Immature natural killer cell (primary cell): ENCODE data around the gene PRDX1. TPM values are rescaled to one million over a fixed set of nuclear protein-coding genes. Genes with fewer than 3 reads are reported as not detected.
"Not testable (repeated sequence)": the region's sequence is repeated elsewhere in the genome, so short reads cannot be mapped to it uniquely, and the experiment has no call there.

ENCODE experiments used
- DNase-seq, 3 donors: peaks; one replicate each; pipeline ENCODE4 v3.0.0; 2022; ENCODE audit warnings: mixed read lengths in 1 of 3
- H3K27ac Mint-ChIP-seq, 6 donors: one replicate each; pipeline ENCODE4 v1.8.0; 2020; ENCODE audit warnings: mixed read lengths in 6 of 6, mild to moderate bottlenecking in 5 of 6, inconsistent platforms in 4 of 6, moderate library complexity in 3 of 6
- H3K27me3 Mint-ChIP-seq, 3 donors: one replicate each; pipeline ENCODE4 v1.8.0; 2020 to 2021; ENCODE audit warnings: low read depth in 3 of 3, mild to moderate bottlenecking in 3 of 3, mixed read lengths in 3 of 3, moderate library complexity in 3 of 3, inconsistent platforms in 1 of 3
- H3K36me3 Mint-ChIP-seq, 3 donors: one replicate each; pipeline ENCODE4 v1.8.0; 2020; ENCODE audit warnings: mixed read lengths in 3 of 3, inconsistent platforms in 2 of 3, mild to moderate bottlenecking in 2 of 3
- H3K4me1 Mint-ChIP-seq, 2 donors: one replicate each; pipeline ENCODE4 v1.8.0; 2020; ENCODE audit warnings: inconsistent platforms in 2 of 2, mild to moderate bottlenecking in 2 of 2, mixed read lengths in 2 of 2, moderate library complexity in 1 of 2
- H3K4me3 Mint-ChIP-seq, 5 donors: one replicate each; pipeline ENCODE4 v1.8.0; 2020; ENCODE audit warnings: mild to moderate bottlenecking in 5 of 5, mixed read lengths in 5 of 5, inconsistent platforms in 3 of 5, moderate library complexity in 3 of 5
- H3K9me3 Mint-ChIP-seq, 6 donors: one replicate each; pipeline ENCODE4 v1.8.0; 2020; ENCODE audit warnings: mild to moderate bottlenecking in 6 of 6, mixed read lengths in 6 of 6, inconsistent platforms in 4 of 6, moderate library complexity in 3 of 6
- polyA plus RNA-seq, 3 donors: library from polyadenylated mRNA; unstranded; fragments of 300-500 nt; fragmentation: Illumina TruSeq; gene quantifications; one replicate each; pipeline ENCODE4 v1.2.3, GENCODE V29; 2021

Gene PRDX1
- polyA plus RNA-seq, 3 donors from 2014 or later = 84.0 to 112 (median 112) TPM

- not testable (repeated sequence) for H3K9me3 Mint-ChIP-seq, H3K36me3 Mint-ChIP-seq, H3K27ac Mint-ChIP-seq, DNase-seq, H3K4me3 Mint-ChIP-seq
- Mint-ChIP-seq H3K4me1 (peaks cover 27 to 28% of the 10 kb centered on the region in 2 donors), H3K27me3 (peaks cover 7 to 15% (median 8%) of the 10 kb centered on the region in 3 donors)
Observed at GRCh38 chr1:45523975-45524374, 2.3 kb upstream of the PRDX1 start.

- Mint-ChIP-seq H3K4me3 (peak overlapping the region in 1 of 5 donors; percentile 47), H3K4me1 (peaks cover 29 to 32% of the 10 kb centered on the region in 2 donors), H3K27me3 (peaks cover 7 to 15% (median 8%) of the 10 kb centered on the region in 3 donors), H3K27ac (peak overlapping the region in 1 of 6 donors; percentile 30)
- H3K9me3 Mint-ChIP-seq, DNase-seq, H3K36me3 Mint-ChIP-seq: not testable (repeated sequence)
Observed at GRCh38 chr1:45523516-45523915, 1.8 kb upstream of the PRDX1 start.

DNA sequence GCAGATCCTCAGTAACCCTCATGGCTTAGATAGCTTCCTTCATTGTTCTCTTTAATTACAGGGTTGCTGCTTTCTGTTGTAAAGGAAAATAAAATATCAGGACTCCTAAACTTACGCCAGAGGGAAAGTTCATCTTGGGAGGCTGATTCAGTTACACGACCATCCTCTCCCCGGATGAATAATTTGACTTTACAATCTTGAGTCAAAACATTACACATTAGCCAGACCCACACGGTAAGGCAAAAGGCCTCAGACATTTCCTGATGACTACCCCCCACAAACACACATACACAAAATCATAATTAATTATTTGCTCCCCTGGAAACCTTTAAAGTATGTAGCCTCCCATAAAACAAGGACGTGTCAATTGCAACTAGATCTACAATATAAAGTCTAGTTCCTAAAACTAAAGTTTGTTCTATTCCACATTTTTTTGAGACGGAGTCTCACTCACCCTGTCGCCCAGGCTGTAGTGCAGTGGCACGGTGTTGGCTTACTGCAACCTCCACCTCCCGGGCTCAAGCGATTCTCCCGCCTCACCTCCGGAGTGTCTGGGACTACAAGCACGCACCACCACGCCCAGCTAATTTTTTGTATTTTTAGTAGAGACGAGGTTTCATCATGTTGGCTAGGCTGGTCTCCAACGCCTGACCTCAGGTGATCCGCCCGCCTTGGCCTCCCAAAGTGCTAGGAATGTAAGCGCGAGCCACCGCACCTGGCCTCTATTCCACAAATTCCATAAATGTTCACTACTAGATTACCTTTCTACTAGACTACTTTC is 830 bp upstream of the PRDX1 start:
- H3K4me3 Mint-ChIP-seq = peak overlapping the region; percentile 93 to 97 (median 95)
- peak overlapping the region; percentile 16 to 87 (median 82) for H3K27ac Mint-ChIP-seq
- DNase-seq = peak in 1 of 3 donors; percentile 5
- H3K27me3 Mint-ChIP-seq = peaks cover 7 to 10% (median 8%) of the 10 kb centered on the region in 3 donors
- H3K4me1 Mint-ChIP-seq = peaks cover 29 to 33% of the 10 kb centered on the region in 2 donors
- H3K36me3 Mint-ChIP-seq = no peaks in the 10 kb centered on the region
- no peaks in the 10 kb centered on the region for H3K9me3 Mint-ChIP-seq

DNA sequence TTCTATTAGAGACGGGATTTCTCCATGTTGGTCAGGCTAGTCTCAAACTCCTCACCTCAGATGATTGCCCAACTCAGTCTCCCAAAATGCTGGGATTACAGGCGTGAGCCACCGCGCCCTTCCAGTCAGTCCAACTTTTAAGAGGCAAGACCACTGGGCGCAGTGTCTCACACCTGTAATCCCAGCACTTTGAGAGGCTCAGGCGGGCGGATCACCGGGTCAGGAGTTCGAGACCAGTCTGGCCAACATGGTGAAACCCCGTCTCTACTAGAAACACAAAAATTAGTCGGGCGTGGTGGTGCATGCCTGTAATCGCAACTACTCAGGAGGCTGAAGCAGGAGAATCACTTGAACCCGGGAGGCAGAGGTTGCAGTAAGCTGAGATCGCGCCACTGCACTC is 1.9 kb downstream of the PRDX1 start:
- H3K27ac Mint-ChIP-seq, DNase-seq, H3K9me3 Mint-ChIP-seq: not testable (repeated sequence)
- peaks cover 5 to 10% (median 8%) of the 10 kb centered on the region in 3 donors for H3K27me3 Mint-ChIP-seq
- peaks cover 11 to 20% (median 15%) of the 10 kb centered on the region in 3 donors for H3K36me3 Mint-ChIP-seq
- H3K4me3 Mint-ChIP-seq = peak overlapping the region in 4 of 5 donors; percentile 77 to 94 (median 79)
- peaks cover 29 to 33% of the 10 kb centered on the region in 2 donors for H3K4me1 Mint-ChIP-seq

GRCh38 chr1:45518910-45519309 is 2.8 kb downstream of the PRDX1 start:
- Mint-ChIP-seq H3K27ac (peak overlapping the region in 2 of 6 donors; percentile 26 to 36), H3K4me1 (peaks cover 29 to 33% of the 10 kb centered on the region in 2 donors), H3K9me3 (no peaks in the 10 kb centered on the region), H3K4me3 (peak overlapping the region in 4 of 5 donors; percentile 36 to 67 (median 50)), H3K36me3 (peaks cover 11 to 28% (median 15%) of the 10 kb centered on the region in 3 donors), H3K27me3 (peaks cover 5 to 10% (median 8%) of the 10 kb centered on the region in 3 donors)
- DNase-seq = no peak

- H3K27ac Mint-ChIP-seq = not testable (repeated sequence)
- Mint-ChIP-seq H3K36me3 (peaks cover 11 to 28% (median 15%) of the 10 kb centered on the region in 3 donors), H3K27me3 (peaks cover 5 to 10% (median 8%) of the 10 kb centered on the region in 3 donors)
Observed at GRCh38 chr1:45518366-45518765, 3.3 kb downstream of the PRDX1 start.

DNA sequence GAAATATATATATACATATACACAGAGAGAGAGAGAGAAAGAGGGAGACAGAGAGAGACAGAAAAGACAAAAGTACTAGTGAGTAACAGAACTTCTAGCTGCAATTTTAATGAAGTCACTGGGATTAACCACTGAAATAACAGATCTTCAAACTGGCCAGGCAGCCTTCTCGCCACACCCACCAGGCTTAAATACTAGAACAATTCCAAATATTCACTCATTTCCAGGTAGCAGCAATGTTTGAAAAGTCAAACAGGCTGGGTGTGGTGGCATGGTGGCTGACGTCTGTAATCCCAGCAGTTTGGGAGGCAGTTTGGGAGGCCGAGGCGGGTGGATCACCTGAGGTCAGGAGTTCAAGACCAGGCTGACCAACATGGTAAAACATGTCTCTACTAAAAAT is 5.2 kb downstream of the PRDX1 start:
- H3K4me3 Mint-ChIP-seq = no peak overlapping the region
- no peak for DNase-seq
- H3K4me1 Mint-ChIP-seq = peaks cover 17 to 21% of the 10 kb centered on the region in 2 donors
- H3K36me3 Mint-ChIP-seq = peaks cover 11 to 33% (median 15%) of the 10 kb centered on the region in 3 donors
- H3K9me3 Mint-ChIP-seq = no peaks in the 10 kb centered on the region
- H3K27ac Mint-ChIP-seq = no peak overlapping the region
- peaks cover 0 to 5% (median 0%) of the 10 kb centered on the region in 3 donors for H3K27me3 Mint-ChIP-seq

More at GRCh38 chr1:45518366-45518765, 3.3 kb downstream of the PRDX1 start:
- peaks cover 29 to 33% of the 10 kb centered on the region in 2 donors for H3K4me1 Mint-ChIP-seq
- H3K9me3 Mint-ChIP-seq, DNase-seq, H3K4me3 Mint-ChIP-seq: not testable (repeated sequence)

DNA sequence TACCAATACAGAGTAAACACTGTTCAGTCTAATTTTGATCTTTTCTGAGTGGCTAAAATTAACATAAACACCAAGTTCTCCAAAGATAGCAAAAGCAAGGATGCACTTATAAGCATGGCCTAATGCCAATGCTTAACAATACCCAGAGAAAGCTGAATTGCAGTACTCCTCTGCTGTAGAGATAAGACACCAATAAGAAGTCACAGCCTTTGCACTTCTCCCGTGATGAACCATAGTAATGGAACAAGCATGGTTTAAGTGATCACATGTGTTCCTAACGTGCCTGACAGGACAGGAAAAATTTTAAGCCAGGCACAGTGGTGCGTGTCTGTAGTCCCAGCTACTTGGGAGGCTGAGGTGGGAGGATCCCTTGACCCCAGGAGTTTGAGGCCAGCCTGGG is 5.6 kb downstream of the PRDX1 start:
- H3K36me3 Mint-ChIP-seq = peaks cover 11 to 37% (median 15%) of the 10 kb centered on the region in 3 donors
- H3K9me3 Mint-ChIP-seq = no peaks in the 10 kb centered on the region
- H3K27ac Mint-ChIP-seq = no peak overlapping the region
- no peak for DNase-seq
- peaks cover 0 to 4% (median 0%) of the 10 kb centered on the region in 3 donors for H3K27me3 Mint-ChIP-seq
- peaks cover 15 to 16% of the 10 kb centered on the region in 2 donors for H3K4me1 Mint-ChIP-seq
- H3K4me3 Mint-ChIP-seq = no peak overlapping the region

DNA sequence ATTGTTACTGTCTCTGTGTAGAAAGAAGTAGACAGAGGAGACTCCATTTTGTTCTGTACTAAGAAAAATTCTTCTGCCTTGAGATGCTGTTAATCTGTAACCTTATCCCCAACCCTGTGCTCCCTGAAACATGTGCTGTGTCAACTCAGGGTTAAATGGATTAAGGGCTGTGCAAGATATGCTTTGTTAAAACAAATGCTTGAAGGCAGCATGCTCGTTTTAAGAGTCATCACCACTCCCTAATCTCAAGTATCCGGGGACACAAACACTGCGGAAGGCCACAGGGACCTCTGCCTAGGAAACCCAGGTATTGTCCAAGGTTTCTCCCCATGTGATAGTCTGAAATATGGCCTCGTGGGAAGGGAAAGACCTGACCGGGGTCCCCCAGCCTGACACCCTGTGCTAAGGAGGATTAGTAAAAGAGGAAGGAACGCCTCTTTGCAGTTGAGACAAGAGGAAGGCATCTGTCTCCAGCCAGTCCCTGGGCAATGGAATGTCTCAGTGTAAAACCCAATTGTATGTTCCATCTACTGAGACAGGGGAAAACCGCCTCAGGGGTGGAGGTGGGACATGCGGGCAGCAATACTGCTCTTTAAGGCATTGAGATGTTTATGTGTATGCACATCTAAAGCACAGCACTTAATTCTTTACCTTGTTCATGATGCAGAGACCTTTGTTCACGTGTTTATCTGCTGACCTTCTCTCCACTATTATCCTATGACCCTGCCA is 8.0 kb downstream of the PRDX1 start:
- H3K27ac Mint-ChIP-seq, DNase-seq, H3K9me3 Mint-ChIP-seq, H3K27me3 Mint-ChIP-seq, H3K4me1 Mint-ChIP-seq, H3K4me3 Mint-ChIP-seq: not testable (repeated sequence)
- H3K36me3 Mint-ChIP-seq = peaks cover 15 to 52% (median 20%) of the 10 kb centered on the region in 3 donors

DNA sequence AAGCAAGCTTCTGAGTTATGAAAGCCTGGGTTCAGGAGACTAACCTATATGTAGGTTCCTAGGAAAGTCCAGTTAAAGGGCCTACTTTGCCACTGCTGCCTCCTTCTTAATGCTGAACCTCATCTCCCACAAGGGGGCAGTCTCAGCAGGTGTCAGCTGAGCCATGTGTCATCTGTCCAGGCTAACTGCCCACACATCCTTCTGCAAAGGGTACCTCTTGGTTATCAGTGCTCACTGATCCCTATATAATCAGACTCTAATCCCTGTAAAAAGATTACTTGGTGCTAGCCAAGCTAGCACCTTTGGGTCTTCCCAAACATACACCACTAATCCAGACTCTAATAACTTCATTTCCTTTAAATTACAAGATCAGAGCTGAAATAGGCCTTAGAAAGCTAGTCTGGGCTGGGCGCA is 9.0 kb downstream of the PRDX1 start:
- Mint-ChIP-seq H3K36me3 (peaks cover 15 to 55% (median 20%) of the 10 kb centered on the region in 3 donors), H3K27me3 (peaks cover 0 to 4% (median 0%) of the 10 kb centered on the region in 3 donors), H3K9me3 (no peaks in the 10 kb centered on the region), H3K27ac (peak overlapping the region in 1 of 6 donors; percentile 53), H3K4me3 (no peak overlapping the region), H3K4me1 (no peaks in the 10 kb centered on the region)
- DNase-seq = peak; percentile 53 to 60 (median 56)

GRCh38 chr1:45510972-45511527 is 10.6 kb downstream of the PRDX1 start:
- DNase-seq = no peak
- no peaks in the 10 kb centered on the region for H3K9me3 Mint-ChIP-seq
- no peaks in the 10 kb centered on the region for H3K4me1 Mint-ChIP-seq
- peaks cover 0 to 4% (median 0%) of the 10 kb centered on the region in 3 donors for H3K27me3 Mint-ChIP-seq
- no peak overlapping the region for H3K4me3 Mint-ChIP-seq
- peaks cover 11 to 45% (median 15%) of the 10 kb centered on the region in 3 donors for H3K36me3 Mint-ChIP-seq
- peak overlapping the region in 1 of 6 donors; percentile 40 for H3K27ac Mint-ChIP-seq

DNA sequence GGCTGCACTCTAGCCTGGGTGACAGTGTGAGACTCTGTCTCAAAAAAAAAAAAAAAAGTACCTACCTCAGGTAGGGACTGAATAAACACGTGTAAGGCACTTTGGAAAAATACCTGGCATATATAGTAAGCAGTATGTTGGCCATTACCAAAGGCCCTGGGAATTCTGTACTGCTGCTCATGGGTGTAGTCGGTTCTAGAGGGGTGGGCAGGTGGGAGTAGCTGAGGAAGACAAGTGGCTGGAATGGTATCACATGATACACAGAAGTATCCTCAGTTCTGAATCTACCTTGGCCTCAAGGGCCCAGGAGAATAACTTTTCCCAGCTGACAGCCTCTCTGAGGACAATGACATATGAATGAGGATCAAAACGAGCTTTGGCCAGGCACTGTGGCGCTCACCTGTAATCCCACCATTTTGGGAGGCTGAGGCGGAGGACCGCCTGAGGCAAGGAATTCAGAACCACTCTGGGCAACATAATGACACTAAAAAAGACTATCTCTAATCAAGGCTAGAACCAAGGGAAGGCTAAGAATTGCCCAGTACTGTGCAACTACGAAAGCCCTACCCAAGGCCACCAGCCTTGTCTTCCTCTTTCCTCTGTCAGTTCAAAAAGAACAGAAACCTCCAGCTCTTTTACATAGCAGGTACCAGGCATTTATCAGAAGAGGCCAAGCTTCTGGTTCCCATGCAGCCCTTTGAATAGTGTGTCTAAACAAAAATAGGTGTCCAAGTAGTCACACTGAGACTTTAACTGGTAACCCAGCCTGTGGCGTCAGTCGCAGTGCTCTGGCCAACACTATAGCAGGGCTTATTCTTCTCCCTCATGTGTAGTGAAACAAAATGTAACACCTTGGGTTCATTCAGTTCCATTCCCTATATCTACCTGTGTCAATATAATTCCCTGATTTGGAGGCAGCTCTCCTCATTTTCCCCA is 11.4 kb downstream of the PRDX1 start:
- H3K4me1 Mint-ChIP-seq = no peaks in the 10 kb centered on the region
- H3K27me3 Mint-ChIP-seq = peaks cover 0 to 4% (median 0%) of the 10 kb centered on the region in 3 donors
- peaks cover 5 to 38% (median 9%) of the 10 kb centered on the region in 3 donors for H3K36me3 Mint-ChIP-seq
- no peak overlapping the region for H3K4me3 Mint-ChIP-seq
- peak overlapping the region in 2 of 6 donors; percentile 40 for H3K27ac Mint-ChIP-seq
- DNase-seq = no peak
- H3K9me3 Mint-ChIP-seq = no peaks in the 10 kb centered on the region
